ENCODE data around the gene CARMIL1. TPM values are rescaled to one million over a fixed set of nuclear protein-coding genes. Genes with fewer than 3 reads are reported as not detected.

CARMIL1 gene
- total RNA-seq, 2 donors from 2014 or later, result 0.56 to 0.76 TPM

DNA sequence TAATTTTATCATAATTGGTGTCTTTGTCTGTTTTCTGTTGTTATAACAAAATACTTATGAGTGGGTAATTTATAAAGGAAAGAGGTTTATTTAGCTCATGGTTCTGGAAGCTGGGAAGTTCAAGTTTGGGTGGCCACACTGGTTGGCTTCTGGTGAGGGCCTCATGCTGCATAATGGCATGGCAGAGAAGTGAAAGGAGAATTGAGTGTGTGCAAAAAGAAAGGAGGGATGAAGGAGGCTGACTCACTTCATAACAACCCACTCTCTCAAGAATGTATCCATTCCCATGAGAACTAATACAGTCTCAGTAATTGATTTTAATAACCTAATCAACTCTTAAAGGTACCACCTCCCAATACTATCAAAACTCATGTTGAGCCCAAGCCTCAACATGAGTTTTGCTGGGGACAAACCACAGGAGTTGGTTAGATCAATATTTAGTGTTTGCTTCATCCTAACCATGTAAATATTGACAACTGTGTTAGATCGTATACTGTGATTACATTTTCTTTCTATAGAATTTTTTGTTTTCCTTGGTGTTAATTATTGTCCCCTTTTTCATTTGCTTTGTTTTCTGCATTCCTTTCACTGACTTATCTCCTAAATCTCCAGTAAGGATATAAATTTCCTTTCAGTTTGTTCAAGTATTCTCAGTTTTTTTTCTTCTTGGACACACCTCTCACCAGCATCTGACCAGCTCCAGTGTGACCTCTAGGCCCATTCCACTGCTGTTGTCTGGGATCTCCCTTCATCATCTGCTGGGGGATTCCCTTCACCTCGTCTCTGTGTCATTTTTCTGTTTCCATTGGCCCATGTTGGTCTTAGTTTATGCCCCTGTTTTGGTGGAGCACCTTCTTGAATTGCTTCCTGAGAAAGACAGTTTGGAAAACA lies 318.0 kb downstream of the CARMIL1 start:
- ATAC-seq (no peak), DNase-seq (ENCODE audit: low spot score) (no peak)
- Mint-ChIP-seq H3K9me3 (no peaks in the 10 kb centered on the region), H3K27me3 (peaks cover 11 to 30% of the 10 kb centered on the region in 2 donors), H3K4me3 (no peak overlapping the region), H3K36me3 (no peaks in the 10 kb centered on the region), H3K4me1 (ENCODE audit: low read depth in 2 of 2) (no peaks in the 10 kb centered on the region), H3K27ac (no peak overlapping the region)

DNA sequence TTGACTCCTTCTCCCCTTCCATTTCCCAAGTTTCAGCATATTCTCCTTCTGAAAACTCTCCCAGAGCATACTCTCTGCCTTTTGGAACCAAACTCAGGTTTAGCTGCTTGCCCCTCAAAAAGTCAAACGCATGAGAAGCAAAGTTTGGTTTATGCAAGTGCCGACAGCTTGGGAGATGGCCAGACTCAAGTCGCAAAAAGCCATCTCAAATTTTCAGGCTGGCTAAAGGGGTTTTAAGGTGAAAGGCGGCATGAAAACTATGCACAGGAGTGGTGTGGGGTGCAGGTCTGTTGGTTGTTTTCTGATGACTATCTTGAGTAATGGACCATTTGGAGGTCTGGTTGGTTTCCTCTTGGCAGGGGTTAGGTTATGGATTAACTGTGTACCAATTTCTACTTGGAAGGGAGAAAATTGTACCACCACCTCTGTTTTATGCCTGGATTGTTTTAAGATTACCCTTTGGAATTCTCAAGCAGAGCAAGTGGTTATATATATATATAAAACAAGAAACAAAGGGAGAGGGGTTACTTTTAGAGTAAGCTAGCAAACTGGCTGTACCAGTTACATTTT lies 320.4 kb downstream of the CARMIL1 start:
- Mint-ChIP-seq H3K27ac (no peak overlapping the region), H3K4me1 (ENCODE audit: low read depth in 2 of 2) (no peaks in the 10 kb centered on the region), H3K27me3 (peaks cover 3 to 14% of the 10 kb centered on the region in 2 donors)

DNA sequence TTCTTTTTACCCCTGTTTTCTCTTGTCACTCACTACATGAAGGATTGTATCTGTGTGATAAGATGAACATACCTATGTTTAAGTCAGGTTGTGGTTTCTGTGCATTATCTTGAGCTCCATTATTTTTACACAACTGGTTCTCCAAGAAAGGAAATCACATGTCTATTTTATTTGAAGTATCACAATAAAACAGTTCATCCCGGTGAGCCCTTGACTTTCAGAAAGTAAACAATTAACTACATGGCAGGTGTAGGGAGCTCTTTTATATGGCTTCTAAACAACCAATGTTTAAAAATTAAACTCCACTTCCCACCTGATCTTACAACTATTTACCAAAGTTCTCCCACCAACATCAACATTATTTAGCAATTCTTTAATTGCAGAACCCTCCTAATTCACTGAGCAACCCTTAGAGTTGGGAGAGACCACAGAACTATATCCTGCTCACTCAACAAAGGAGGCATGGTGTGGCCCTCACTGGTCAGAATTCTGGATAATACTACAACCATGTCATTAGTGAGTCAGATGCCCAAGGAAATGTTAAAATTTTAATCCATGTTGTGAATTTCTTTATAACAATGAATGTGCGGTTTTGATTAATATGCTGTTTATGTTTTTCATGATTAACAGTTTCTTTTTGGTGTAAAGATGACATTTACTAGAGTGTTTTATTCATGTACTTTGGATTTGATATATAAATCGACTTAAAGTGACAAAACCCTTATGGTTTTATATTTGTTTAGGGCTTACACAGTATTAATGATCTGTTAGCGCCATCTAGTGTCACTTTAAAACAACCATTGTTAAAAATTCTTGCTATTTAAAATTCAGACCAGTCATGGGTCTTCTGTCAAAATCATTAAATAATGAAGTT lies 322.9 kb downstream of the CARMIL1 start:
- H3K9me3 Mint-ChIP-seq, result no peaks in the 10 kb centered on the region
- H3K4me1 Mint-ChIP-seq (ENCODE audit: low read depth in 2 of 2), result no peaks in the 10 kb centered on the region
- no peaks in the 10 kb centered on the region for H3K36me3 Mint-ChIP-seq
- DNase-seq (ENCODE audit: low spot score), result no peak
- H3K27ac Mint-ChIP-seq, result no peak overlapping the region
- H3K27me3 Mint-ChIP-seq, result peaks cover 3 to 14% of the 10 kb centered on the region in 2 donors
- no peak for ATAC-seq
- H3K4me3 Mint-ChIP-seq, result no peak overlapping the region

More for the DNA sequence above, 320.4 kb downstream of the CARMIL1 start:
- Mint-ChIP-seq H3K36me3 (no peaks in the 10 kb centered on the region), H3K4me3 (no peak overlapping the region), H3K9me3 (no peaks in the 10 kb centered on the region)
- no peak for ATAC-seq
- no peak for DNase-seq (ENCODE audit: low spot score)

DNA sequence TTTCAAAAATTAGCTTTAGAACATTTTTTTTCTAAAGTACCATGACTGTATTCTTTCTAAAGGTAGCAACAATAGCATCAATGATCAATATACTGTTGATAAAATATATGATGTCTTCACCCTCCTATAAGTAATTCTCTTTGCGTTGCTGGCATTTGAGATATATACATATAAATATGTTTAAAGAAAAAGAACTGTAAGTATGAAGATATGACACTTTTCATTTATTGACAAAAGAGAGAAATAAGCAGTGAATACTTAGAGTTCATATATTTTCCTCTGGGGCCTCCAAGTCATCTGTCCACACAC lies 323.5 kb downstream of the CARMIL1 start:
- Mint-ChIP-seq H3K36me3 (no peaks in the 10 kb centered on the region), H3K27ac (no peak overlapping the region), H3K4me1 (ENCODE audit: low read depth in 2 of 2) (no peaks in the 10 kb centered on the region), H3K27me3 (peaks cover 3 to 19% of the 10 kb centered on the region in 2 donors), H3K9me3 (no peaks in the 10 kb centered on the region), H3K4me3 (no peak overlapping the region)
- ATAC-seq (no peak), DNase-seq (ENCODE audit: low spot score) (no peak)

DNA sequence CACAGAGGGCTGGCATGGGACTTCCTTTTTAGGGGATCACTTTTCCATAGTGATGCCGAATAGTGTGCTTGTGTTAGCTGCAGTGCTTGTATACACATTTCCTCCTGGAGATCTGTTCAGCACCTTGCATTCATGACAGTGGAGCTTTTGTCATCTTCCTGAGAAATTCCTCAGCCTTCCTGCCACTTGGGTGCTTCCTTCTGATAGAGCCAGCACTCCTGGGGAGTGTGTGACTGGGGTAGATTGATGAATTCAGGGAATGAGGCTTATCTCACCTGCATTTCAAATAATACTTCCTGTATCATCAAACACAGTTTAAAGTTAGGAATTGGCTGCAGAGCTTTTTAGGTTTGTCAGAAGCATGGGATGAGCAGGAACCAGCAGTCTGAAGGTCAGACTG lies 324.1 kb downstream of the CARMIL1 start:
- Mint-ChIP-seq H3K4me3 (no peak overlapping the region), H3K27ac (no peak overlapping the region), H3K4me1 (ENCODE audit: low read depth in 2 of 2) (no peaks in the 10 kb centered on the region), H3K9me3 (no peaks in the 10 kb centered on the region), H3K27me3 (peaks cover 3 to 23% of the 10 kb centered on the region in 2 donors), H3K36me3 (no peaks in the 10 kb centered on the region)
- no peak for ATAC-seq
- no peak for DNase-seq (ENCODE audit: low spot score)

DNA sequence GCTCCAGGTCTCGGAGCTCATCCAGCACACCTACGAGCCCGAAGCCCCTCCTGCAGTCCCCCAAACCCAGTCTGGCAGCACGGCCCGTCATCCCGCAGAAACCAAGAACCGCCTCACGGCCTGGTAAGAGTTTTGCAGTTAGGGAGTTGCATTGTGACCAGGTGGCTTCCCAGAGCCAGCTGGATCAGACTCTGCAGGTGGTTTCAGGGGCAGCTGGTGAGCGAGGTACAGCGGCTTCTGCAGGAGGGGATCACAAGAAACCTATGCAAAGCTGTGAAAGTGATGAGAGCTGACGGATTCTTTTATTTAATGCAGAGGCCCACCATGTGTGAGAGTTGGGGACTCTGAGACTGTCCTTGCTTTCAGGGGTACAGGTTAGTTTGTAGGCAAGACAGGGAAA lies 327.0 kb downstream of the CARMIL1 start:
- Mint-ChIP-seq H3K9me3 (no peaks in the 10 kb centered on the region), H3K4me1 (ENCODE audit: low read depth in 2 of 2) (no peaks in the 10 kb centered on the region), H3K36me3 (no peaks in the 10 kb centered on the region), H3K4me3 (no peak overlapping the region), H3K27ac (no peak overlapping the region), H3K27me3 (peaks cover 0 to 23% of the 10 kb centered on the region in 2 donors)
- DNase-seq (ENCODE audit: low spot score) (no peak), ATAC-seq (no peak)

DNA sequence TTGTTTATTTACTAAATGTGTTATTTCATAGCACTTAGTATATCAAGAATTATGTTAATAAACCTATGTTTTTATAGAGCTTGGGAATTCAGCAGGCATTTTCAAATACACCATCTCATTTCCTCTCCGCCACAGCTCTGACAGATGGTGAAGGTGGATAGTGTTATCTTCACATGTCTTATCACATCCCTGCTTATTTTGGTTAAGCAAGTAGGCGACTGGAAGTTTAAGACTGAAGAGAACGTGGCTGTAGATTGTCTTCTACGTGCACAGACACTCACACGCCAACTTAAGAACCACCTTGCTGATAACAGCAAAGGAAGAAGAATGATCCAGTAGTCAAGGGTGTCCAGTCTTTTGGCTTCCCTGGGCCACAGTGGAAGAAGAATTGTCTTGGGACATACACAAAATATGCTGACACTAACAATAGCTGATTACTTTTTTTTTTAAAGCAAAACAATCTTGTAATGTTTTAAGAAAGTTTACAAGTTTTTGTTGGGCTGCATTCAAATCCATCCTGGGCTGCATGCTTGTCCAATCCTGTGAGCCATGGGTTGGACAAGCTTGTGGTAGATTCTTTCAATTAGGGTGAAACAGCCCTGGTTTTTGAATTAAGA lies 329.5 kb downstream of the CARMIL1 start:
- DNase-seq (ENCODE audit: low spot score) (no peak), ATAC-seq (no peak)
- Mint-ChIP-seq H3K27ac (no peak overlapping the region), H3K9me3 (no peaks in the 10 kb centered on the region), H3K4me1 (ENCODE audit: low read depth in 2 of 2) (no peaks in the 10 kb centered on the region), H3K4me3 (no peak overlapping the region), H3K27me3 (peaks cover 0 to 32% of the 10 kb centered on the region in 2 donors), H3K36me3 (no peaks in the 10 kb centered on the region)

DNA sequence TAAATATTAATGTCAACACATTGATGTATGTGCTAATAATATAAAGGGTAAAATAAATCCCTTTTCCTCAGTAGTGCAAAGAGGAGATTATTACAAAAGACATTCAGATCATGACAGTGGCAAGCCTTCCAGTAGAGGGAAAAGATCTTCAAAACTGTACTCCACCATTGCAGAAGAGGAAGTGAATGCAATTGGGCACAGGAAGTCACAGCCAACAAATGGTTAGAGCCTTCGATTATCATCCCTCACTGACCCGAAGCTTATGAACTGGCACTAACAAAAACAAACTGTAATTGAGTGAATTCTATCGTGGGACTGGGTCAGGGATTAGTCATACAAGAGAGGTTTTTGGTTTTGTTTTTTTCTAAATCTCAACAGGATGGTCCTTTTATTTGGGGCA lies 333.5 kb downstream of the CARMIL1 start:
- ATAC-seq, result no peak
- Mint-ChIP-seq H3K36me3 (no peaks in the 10 kb centered on the region), H3K27me3 (peaks cover 4 to 35% of the 10 kb centered on the region in 2 donors)

DNA sequence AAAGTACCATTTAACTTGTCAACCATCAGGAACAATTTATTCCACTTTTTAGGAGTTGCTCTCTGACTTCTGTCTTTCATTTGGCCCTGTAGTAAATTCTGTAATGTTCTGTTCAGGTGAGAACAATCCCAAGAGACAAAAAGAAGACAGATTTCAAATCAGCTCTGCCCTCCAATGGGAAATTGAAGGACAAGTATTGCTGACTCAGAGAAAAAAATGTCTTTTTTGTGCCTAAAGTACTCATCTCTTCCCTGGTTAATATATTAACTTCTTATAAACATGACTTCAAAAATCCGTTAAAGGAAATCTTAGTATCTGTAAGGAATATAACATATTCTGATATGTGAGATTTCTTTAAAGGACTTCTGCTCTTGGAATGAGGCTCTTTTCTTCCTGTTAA lies 334.2 kb downstream of the CARMIL1 start:
- no peak overlapping the region for H3K4me3 Mint-ChIP-seq
- H3K27ac Mint-ChIP-seq, result no peak overlapping the region
- H3K9me3 Mint-ChIP-seq, result no peaks in the 10 kb centered on the region
- ATAC-seq (no peak), DNase-seq (ENCODE audit: low spot score) (no peak)
- no peaks in the 10 kb centered on the region for H3K4me1 Mint-ChIP-seq (ENCODE audit: low read depth in 2 of 2)
- H3K27me3 Mint-ChIP-seq, result peaks cover 4 to 38% of the 10 kb centered on the region in 2 donors
- no peaks in the 10 kb centered on the region for H3K36me3 Mint-ChIP-seq

More for the DNA sequence above, 333.5 kb downstream of the CARMIL1 start:
- no peaks in the 10 kb centered on the region for H3K4me1 Mint-ChIP-seq (ENCODE audit: low read depth in 2 of 2)
- no peaks in the 10 kb centered on the region for H3K9me3 Mint-ChIP-seq
- no peak overlapping the region for H3K27ac Mint-ChIP-seq
- no peak for DNase-seq (ENCODE audit: low spot score)
- H3K4me3 Mint-ChIP-seq, result no peak overlapping the region

DNA sequence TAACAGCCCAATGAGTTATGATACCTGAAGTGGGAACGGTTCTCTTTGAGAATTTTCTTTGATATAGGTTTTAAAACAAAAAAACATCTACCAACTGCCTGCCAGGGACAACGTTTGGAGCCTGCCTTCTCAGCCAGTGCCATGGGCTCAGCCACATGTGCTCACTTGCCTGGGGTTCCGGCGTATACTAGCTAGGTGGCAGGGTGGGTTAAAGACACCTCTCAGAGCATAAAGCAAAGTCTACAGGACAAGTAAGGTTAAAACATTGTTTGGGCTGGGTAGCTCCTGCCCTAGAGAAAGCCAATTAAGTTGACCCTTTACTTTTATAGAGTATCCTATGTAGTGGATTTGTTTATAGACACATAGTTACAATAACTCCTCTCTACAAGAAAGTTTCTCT lies 334.9 kb downstream of the CARMIL1 start:
- no peak for DNase-seq (ENCODE audit: low spot score)
- Mint-ChIP-seq H3K4me3 (no peak overlapping the region), H3K9me3 (no peaks in the 10 kb centered on the region), H3K4me1 (ENCODE audit: low read depth in 2 of 2) (no peaks in the 10 kb centered on the region), H3K36me3 (no peaks in the 10 kb centered on the region), H3K27me3 (peaks cover 4 to 42% of the 10 kb centered on the region in 2 donors), H3K27ac (no peak overlapping the region)
- no peak for ATAC-seq

DNA sequence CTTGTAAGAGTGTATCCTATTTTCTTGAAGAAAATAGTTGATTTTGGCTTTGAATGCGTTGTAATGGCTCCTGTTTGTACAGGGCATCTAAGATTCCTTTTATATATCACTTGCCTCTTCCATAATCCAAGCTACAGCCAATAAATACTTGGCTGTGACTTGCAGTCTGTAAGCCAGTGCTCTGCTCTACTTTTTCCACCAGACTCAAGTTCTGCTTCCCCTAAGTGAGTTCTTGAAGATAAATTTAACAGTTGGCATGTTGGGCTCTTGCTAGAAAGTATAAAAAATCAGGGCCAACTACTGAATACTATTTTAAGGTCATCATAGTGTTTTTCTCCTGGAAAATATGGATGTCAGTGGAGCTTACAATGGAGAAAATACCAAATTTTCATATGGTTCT lies 336.3 kb downstream of the CARMIL1 start:
- no peak for ATAC-seq
- Mint-ChIP-seq H3K9me3 (no peaks in the 10 kb centered on the region), H3K27ac (no peak overlapping the region)

DNA sequence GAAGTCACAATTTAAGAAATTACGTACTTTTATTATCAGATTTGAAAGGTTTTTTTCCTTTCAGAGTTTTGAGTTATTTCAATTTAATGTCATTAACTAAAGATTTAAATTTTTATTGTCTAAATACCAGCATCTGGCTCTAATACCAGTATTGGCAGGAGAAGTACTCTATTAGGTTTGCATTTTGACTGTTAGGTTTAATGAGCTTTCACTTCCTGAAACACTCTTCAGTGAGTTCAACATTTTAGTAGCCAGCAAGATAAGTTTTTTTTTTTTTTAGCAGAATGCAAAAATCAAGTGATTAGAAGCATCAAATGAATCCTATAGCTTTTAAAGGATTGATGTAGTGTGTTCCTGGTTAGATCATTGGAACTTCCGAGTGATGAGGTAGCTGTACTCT lies 338.8 kb downstream of the CARMIL1 start:
- DNase-seq (ENCODE audit: low spot score), result no peak
- no peak for ATAC-seq
- Mint-ChIP-seq H3K9me3 (no peaks in the 10 kb centered on the region), H3K27me3 (peaks cover 4 to 35% of the 10 kb centered on the region in 2 donors), H3K36me3 (no peaks in the 10 kb centered on the region), H3K27ac (no peak overlapping the region), H3K4me3 (no peak overlapping the region), H3K4me1 (ENCODE audit: low read depth in 2 of 2) (no peaks in the 10 kb centered on the region)

More for the DNA sequence above, 336.3 kb downstream of the CARMIL1 start:
- Mint-ChIP-seq H3K4me1 (ENCODE audit: low read depth in 2 of 2) (no peaks in the 10 kb centered on the region), H3K27me3 (peaks cover 4 to 47% of the 10 kb centered on the region in 2 donors), H3K4me3 (no peak overlapping the region), H3K36me3 (no peaks in the 10 kb centered on the region)
- no peak for DNase-seq (ENCODE audit: low spot score)

DNA sequence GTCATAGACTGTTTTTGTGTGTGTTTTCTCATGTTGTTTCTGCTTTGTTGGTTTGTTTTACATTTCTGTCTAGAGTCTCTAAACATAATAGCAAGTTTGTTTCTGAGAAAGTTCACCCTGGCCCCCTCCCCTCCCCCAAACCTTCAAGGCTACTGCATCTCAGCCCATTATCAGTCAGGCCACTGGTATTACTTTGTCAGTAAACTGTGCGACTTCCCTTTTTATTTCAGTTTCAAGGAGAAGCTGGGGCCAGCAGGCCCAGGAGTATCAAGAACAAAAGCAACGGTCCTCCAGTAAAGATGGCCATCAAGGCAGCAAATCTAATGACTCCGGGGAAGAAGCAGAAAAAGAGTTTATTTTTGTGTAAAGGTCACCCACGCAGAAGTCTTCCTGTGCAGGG lies 340.0 kb downstream of the CARMIL1 start:
- Mint-ChIP-seq H3K4me3 (no peak overlapping the region), H3K27me3 (peaks cover 4 to 43% of the 10 kb centered on the region in 2 donors), H3K9me3 (no peaks in the 10 kb centered on the region), H3K36me3 (no peaks in the 10 kb centered on the region), H3K4me1 (ENCODE audit: low read depth in 2 of 2) (no peaks in the 10 kb centered on the region), H3K27ac (no peak overlapping the region)
- no peak for ATAC-seq
- DNase-seq (ENCODE audit: low spot score), result no peak
